ENCODE measurements around the gene CLBA1. TPM values are rescaled to one million over a fixed set of nuclear protein-coding genes. Genes with fewer than 3 reads are reported as not detected.

The CLBA1 gene
- total and polyA plus RNA-seq, 2 experiments from 2014 or later: 1.6 to 1.8 TPM

DNA sequence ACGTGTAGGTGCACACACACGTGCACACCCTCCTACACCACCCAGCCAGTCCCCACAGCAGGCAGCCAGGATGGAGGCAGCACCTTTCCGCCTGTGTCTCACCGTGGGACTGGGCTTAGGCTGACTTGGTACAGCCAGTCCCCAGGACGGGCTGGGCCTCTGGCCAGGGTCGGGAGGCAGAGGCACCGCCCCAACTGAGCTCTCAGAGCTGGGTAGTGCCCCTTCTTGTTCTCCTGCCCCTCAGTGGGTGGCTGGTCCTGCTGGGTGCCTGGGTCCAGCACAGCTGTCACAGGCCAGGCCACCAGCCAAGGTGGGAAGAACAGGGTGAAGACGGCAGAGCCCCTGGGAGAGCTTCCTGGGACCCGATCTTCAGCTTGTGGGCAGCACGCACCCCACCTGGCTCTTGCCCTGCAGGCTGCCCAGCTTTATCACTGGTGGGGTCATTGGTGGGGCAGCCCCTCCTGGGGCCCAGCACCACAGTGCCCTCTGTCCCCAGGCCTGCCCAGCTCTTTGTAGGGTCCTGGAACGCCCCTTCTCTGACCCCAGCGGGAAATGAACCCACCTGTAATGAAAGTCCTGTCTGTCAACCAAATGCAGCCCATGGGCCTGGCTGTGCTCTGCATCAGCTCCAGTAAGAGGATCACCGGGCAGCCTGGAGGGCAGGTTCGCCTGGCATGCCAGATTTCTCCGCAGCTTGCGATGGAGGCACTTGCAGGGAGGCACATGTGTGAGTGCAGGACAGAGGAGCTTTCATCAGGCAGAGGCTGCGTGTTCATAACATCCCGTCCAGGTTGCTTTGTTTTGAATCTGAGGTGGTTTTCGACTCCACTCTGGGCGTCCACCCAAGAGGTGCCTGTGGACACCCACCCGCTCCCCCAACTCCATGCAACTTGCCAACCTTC, 20.6 kb downstream of the CLBA1 start:
- H2AFZ ChIP-seq: no peak overlapping the region
- Mint-ChIP-seq H3K27ac (peak overlapping the region; percentile 70; the same call in 1 of the 2 replicates), H3K36me3 (ENCODE audit: low read depth) (peaks cover 29% of the 10 kb centered on the region), H3K4me3 (no peak overlapping the region), H3K4me1 (no peaks in the 10 kb centered on the region), H3K27me3 (ENCODE audit: insufficient read depth, low read depth, poor library complexity) (peaks cover 10% of the 10 kb centered on the region), H3K9me3 (no peaks in the 10 kb centered on the region)
- H3K36me3 ChIP-seq (ENCODE audit: insufficient read depth): peaks cover 13% of the 10 kb centered on the region
- DNase-seq (ENCODE audit: low spot score) (no peak), ATAC-seq (peak; percentile 13)
- no peaks in the 10 kb centered on the region for H3K9me2 ChIP-seq (ENCODE audit: insufficient read depth)
- H3K4me3 ChIP-seq: no peak overlapping the region
- H3K4me2 ChIP-seq: no peak overlapping the region
- H3K27ac ChIP-seq (ENCODE audit: low read depth): no peak overlapping the region
- no peaks in the 10 kb centered on the region for H3F3A ChIP-seq (replicated peaks; ENCODE audit: low read depth)
- H4K20me1 ChIP-seq (replicated peaks; ENCODE audit: insufficient read depth): peaks cover 17% of the 10 kb centered on the region
- no peaks in the 10 kb centered on the region for H3K4me1 ChIP-seq (ENCODE audit: insufficient read depth)
- H3K27me3 ChIP-seq (ENCODE audit: insufficient read depth): no peaks in the 10 kb centered on the region
- no peak for TF ChIP-seq CREB1 (CRISPR knock-in tag; IDR thresholded peaks at IDR 0.05; ENCODE audit: low read depth)
- TF ChIP-seq POLR2AphosphoS5 (IDR thresholded peaks at IDR 0.05; ENCODE audit: low read depth): peak; percentile 22; the same call in 1 of the 2 replicates
- no peak for TF ChIP-seq JUNB (IDR thresholded peaks at IDR 0.05; ENCODE audit: unreplicated experiment)
- no peak for TF ChIP-seq ZNF114 (CRISPR knock-in tag; IDR thresholded peaks at IDR 0.05)
- no peak for TF ChIP-seq STAT1 (IDR thresholded peaks at IDR 0.05; ENCODE audit: unreplicated experiment)
- TF ChIP-seq, protein P1, sequence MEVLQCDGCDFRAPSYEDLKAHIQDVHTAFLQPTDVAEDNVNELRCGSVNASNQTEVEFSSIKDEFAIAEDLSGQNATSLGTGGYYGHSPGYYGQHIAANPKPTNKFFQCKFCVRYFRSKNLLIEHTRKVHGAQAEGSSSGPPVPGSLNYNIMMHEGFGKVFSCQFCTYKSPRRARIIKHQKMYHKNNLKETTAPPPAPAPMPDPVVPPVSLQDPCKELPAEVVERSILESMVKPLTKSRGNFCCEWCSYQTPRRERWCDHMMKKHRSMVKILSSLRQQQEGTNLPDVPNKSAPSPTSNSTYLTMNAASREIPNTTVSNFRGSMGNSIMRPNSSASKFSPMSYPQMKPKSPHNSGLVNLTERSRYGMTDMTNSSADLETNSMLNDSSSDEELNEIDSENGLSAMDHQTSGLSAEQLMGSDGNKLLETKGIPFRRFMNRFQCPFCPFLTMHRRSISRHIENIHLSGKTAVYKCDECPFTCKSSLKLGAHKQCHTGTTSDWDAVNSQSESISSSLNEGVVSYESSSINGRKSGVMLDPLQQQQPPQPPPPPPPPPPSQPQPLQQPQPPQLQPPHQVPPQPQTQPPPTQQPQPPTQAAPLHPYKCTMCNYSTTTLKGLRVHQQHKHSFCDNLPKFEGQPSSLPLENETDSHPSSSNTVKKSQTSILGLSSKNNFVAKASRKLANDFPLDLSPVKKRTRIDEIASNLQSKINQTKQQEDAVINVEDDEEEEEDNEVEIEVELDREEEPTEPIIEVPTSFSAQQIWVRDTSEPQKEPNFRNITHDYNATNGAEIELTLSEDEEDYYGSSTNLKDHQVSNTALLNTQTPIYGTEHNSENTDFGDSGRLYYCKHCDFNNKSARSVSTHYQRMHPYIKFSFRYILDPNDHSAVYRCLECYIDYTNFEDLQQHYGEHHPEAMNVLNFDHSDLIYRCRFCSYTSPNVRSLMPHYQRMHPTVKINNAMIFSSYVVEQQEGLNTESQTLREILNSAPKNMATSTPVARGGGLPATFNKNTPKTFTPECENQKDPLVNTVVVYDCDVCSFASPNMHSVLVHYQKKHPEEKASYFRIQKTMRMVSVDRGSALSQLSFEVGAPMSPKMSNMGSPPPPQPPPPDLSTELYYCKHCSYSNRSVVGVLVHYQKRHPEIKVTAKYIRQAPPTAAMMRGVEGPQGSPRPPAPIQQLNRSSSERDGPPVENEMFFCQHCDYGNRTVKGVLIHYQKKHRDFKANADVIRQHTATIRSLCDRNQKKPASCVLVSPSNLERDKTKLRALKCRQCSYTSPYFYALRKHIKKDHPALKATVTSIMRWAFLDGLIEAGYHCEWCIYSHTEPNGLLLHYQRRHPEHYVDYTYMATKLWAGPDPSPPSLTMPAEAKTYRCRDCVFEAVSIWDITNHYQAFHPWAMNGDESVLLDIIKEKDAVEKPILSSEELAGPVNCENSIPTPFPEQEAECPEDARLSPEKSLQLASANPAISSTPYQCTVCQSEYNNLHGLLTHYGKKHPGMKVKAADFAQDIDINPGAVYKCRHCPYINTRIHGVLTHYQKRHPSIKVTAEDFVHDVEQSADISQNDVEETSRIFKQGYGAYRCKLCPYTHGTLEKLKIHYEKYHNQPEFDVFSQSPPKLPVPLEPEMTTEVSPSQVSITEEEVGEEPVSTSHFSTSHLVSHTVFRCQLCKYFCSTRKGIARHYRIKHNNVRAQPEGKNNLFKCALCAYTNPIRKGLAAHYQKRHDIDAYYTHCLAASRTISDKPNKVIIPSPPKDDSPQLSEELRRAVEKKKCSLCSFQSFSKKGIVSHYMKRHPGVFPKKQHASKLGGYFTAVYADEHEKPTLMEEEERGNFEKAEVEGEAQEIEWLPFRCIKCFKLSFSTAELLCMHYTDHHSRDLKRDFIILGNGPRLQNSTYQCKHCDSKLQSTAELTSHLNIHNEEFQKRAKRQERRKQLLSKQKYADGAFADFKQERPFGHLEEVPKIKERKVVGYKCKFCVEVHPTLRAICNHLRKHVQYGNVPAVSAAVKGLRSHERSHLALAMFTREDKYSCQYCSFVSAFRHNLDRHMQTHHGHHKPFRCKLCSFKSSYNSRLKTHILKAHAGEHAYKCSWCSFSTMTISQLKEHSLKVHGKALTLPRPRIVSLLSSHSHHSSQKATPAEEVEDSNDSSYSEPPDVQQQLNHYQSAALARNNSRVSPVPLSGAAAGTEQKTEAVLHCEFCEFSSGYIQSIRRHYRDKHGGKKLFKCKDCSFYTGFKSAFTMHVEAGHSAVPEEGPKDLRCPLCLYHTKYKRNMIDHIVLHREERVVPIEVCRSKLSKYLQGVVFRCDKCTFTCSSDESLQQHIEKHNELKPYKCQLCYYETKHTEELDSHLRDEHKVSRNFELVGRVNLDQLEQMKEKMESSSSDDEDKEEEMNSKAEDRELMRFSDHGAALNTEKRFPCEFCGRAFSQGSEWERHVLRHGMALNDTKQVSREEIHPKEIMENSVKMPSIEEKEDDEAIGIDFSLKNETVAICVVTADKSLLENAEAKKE (CRISPR knock-in tag; IDR thresholded peaks at IDR 0.05): no peak
- peaks cover 27% of the 10 kb centered on the region for H3K79me2 ChIP-seq (replicated peaks; ENCODE audit: insufficient read depth)

Measured in GM23338 (cell line).